Fibroblast of lung (primary cell): Measurements from ENCODE around the gene KMO. TPM values are rescaled to one million over a fixed set of nuclear protein-coding genes. Genes with fewer than 3 reads are reported as not detected.

ENCODE experiments used
- DNase-seq, 2 donors: peaks; one replicate each; pipeline versions ENCODE4 v3.0.0 to v3.0.0-alpha.2; 2010; ENCODE audit warnings: low read depth in 2 of 2
- H2AFZ ChIP-seq: 2 replicates; pipeline ENCODE4 v1.5.1; 2012; ENCODE audit warnings: low read length, control low read depth, inconsistent platforms
- H3K27ac ChIP-seq: 2 replicates; pipeline ENCODE4 v1.5.1; 2011; ENCODE audit warnings: low read length, control low read depth; ENCODE audit not compliant: insufficient read depth
- H3K27me3 ChIP-seq: 2 replicates; pipeline ENCODE4 v1.5.1; 2011; ENCODE audit warnings: mild to moderate bottlenecking, low read length; ENCODE audit not compliant: control insufficient read depth, insufficient read depth
- H3K36me3 ChIP-seq: 2 replicates; pipeline ENCODE4 v1.5.1; 2011; ENCODE audit warnings: low read length; ENCODE audit not compliant: control insufficient read depth, insufficient read depth
- H3K4me1 ChIP-seq: 2 replicates; pipeline ENCODE4 v1.5.1; 2011; ENCODE audit warnings: low read length; ENCODE audit not compliant: control insufficient read depth, insufficient read depth; ENCODE audit errors: extremely low read depth
- H3K4me2 ChIP-seq: 2 replicates; pipeline ENCODE4 v1.5.1; 2011; ENCODE audit warnings: low read length, control low read depth; ENCODE audit not compliant: insufficient read depth; ENCODE audit errors: extremely low read depth
- H3K4me3 ChIP-seq, 4 experiments: fragments of 200-600 bp in 1 of 4; sonication (generic) in 1 of 4; replicated peaks in 1 of 4; 2 replicates each; pipeline ENCODE4 v1.5.1; 2011 to 2016; ENCODE audit warnings: low read length in 4 of 4, low read depth in 3 of 4, mild to moderate bottlenecking in 3 of 4, control low read depth in 2 of 4, inconsistent platforms in 1 of 4, mixed read lengths in 1 of 4; ENCODE audit not compliant: insufficient read depth in 1 of 4; ENCODE audit errors: control extremely low read depth in 1 of 4
- H3K79me2 ChIP-seq: 2 replicates; pipeline ENCODE4 v1.5.1; 2012; ENCODE audit warnings: mild to moderate bottlenecking, low read length, inconsistent platforms; ENCODE audit not compliant: control insufficient read depth, insufficient read depth
- H3K9ac ChIP-seq: 2 replicates; pipeline ENCODE4 v1.5.1; 2011; ENCODE audit warnings: mild to moderate bottlenecking, low read length, control low read depth; ENCODE audit not compliant: insufficient read depth
- H3K9me3 ChIP-seq: 2 replicates; pipeline ENCODE4 v1.5.1; 2012; ENCODE audit warnings: low read depth, low read length; ENCODE audit not compliant: control insufficient read depth, insufficient read depth
- H4K20me1 ChIP-seq: 2 replicates; pipeline ENCODE4 v1.5.1; 2011; ENCODE audit warnings: low read length; ENCODE audit not compliant: control insufficient read depth, insufficient read depth; ENCODE audit errors: extremely low read depth
- EZH2 ChIP-seq: IDR thresholded peaks from 2 replicates; pipeline ENCODE4 v1.5.1; 2012; ENCODE audit warnings: low read length, control low read depth, mild to moderate bottlenecking; ENCODE audit errors: missing control alignments
- polyA plus RNA-seq, 2 donors: library from polyadenylated mRNA; depleted of rRNA in 1 of 2; stranded (reverse) in 1 of 2; unstranded in 1 of 2; fragments of >200 nt; gene quantifications; 2 replicates each; pipeline ENCODE4 v1.2.1, GENCODE V29; 2011 to 2012; ENCODE audit warnings: missing spikeins in 1 of 2
- total RNA-seq: library from RNA; depleted of rRNA; stranded (reverse); fragments of >200 nt; gene quantifications from 2 replicates; pipeline ENCODE4 v1.2.1, GENCODE V29; 2014
- TF ChIP-seq, protein P1 (sequence below), 2 donors: IDR thresholded peaks in 1 of 2; conservative IDR thresholded peaks in 1 of 2; 1 replicate in 1 of 2; 2 replicates in 1 of 2; pipeline ENCODE4 v1.5.1; 2011 to 2012; ENCODE audit warnings: low read length in 2 of 2, control low read depth in 1 of 2, inconsistent platforms in 1 of 2, low read depth in 1 of 2, mild to moderate bottlenecking in 1 of 2

The KMO gene
- total and polyA plus RNA-seq, 2 donors (not counting 1 experiment from before 2014, with no cell fraction given) = 0.07 TPM; not detected in 1

GRCh38 chr1:241560849-241561187 lies 28.6 kb downstream of the KMO start:
- Histone ChIP-seq H3K4me1 (no peaks in the 10 kb centered on the region), H3K27me3 (no peaks in the 10 kb centered on the region), H3K9me3 (no peaks in the 10 kb centered on the region), H3K4me3 (no peak overlapping the region), H2AFZ (no peak overlapping the region), H3K27ac (no peak overlapping the region), H3K9ac (no peak overlapping the region), H3K4me2 (no peak overlapping the region), H3K79me2 (no peaks in the 10 kb centered on the region), H4K20me1 (no peaks in the 10 kb centered on the region), H3K36me3 (no peaks in the 10 kb centered on the region)
- no peak for TF ChIP-seq EZH2
- TF ChIP-seq, protein P1, sequence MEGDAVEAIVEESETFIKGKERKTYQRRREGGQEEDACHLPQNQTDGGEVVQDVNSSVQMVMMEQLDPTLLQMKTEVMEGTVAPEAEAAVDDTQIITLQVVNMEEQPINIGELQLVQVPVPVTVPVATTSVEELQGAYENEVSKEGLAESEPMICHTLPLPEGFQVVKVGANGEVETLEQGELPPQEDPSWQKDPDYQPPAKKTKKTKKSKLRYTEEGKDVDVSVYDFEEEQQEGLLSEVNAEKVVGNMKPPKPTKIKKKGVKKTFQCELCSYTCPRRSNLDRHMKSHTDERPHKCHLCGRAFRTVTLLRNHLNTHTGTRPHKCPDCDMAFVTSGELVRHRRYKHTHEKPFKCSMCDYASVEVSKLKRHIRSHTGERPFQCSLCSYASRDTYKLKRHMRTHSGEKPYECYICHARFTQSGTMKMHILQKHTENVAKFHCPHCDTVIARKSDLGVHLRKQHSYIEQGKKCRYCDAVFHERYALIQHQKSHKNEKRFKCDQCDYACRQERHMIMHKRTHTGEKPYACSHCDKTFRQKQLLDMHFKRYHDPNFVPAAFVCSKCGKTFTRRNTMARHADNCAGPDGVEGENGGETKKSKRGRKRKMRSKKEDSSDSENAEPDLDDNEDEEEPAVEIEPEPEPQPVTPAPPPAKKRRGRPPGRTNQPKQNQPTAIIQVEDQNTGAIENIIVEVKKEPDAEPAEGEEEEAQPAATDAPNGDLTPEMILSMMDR (conservative IDR thresholded peaks at IDR 0.05 in 1 of 2, IDR thresholded peaks at IDR 0.05 in 1 of 2; ENCODE audit: low read depth in 1 of 2, low read length in 2 of 2) = no peak
- no peak for DNase-seq

DNA sequence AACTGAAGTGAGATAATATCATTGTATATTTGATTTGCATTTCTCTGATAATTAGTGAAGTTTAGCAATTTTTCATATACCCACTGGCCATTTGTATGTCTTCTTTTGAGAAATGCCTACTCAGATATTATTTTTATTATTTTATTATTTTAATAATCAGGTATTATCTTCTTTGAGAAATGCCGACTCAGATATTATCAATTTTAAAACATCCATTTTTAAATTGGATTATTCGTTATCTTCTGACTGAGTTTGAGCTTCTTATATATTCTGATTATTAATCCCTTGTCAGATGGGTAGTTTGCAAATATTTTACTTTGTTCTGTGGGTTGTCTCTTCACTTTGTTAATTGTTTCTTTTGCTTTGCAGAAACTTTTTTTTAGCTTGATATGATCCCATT lies 37.7 kb downstream of the KMO start:
- Histone ChIP-seq H3K9me3 (no peaks in the 10 kb centered on the region), H3K4me2 (no peak overlapping the region), H3K27me3 (no peaks in the 10 kb centered on the region), H3K4me3 (no peak overlapping the region), H2AFZ (no peak overlapping the region), H3K27ac (no peak overlapping the region), H3K4me1 (no peaks in the 10 kb centered on the region), H3K36me3 (no peaks in the 10 kb centered on the region), H3K9ac (no peak overlapping the region), H4K20me1 (no peaks in the 10 kb centered on the region), H3K79me2 (no peaks in the 10 kb centered on the region)
- no peak for DNase-seq
- TF ChIP-seq, protein P1 (conservative IDR thresholded peaks at IDR 0.05 in 1 of 2, IDR thresholded peaks at IDR 0.05 in 1 of 2; ENCODE audit: low read depth in 1 of 2, low read length in 2 of 2) = no peak
- TF ChIP-seq EZH2 = no peak

DNA sequence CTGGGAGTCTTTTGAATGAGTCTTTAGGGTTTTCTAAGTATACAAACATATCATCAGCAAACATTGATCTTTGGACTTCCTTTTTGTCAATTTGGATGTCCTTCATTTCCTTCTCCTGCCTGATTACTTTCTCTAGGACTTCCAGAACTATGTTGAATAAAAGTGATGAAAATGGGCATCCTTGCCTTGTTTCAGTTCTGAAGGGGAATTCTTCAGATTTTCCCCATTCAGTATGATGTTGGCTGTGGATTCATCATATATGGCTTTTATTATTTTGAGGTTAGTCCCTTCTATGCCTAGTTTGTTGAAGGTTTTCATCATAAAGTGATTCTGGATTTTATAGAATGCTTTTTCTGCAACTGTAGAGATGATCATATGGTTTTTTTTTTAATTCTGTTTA lies 42.0 kb downstream of the KMO start:
- H4K20me1 ChIP-seq = no peaks in the 10 kb centered on the region
- H3K27me3 ChIP-seq = no peaks in the 10 kb centered on the region
- no peak overlapping the region for H3K27ac ChIP-seq
- no peaks in the 10 kb centered on the region for H3K4me1 ChIP-seq
- DNase-seq = no peak
- H3K79me2 ChIP-seq = no peaks in the 10 kb centered on the region
- no peak overlapping the region for H3K9ac ChIP-seq
- TF ChIP-seq, protein P1 (conservative IDR thresholded peaks at IDR 0.05 in 1 of 2, IDR thresholded peaks at IDR 0.05 in 1 of 2; ENCODE audit: low read depth in 1 of 2, low read length in 2 of 2) = no peak
- TF ChIP-seq EZH2 = no peak
- H3K9me3 ChIP-seq = no peaks in the 10 kb centered on the region
- no peak overlapping the region for H3K4me2 ChIP-seq
- H3K4me3 ChIP-seq = no peak overlapping the region
- no peak overlapping the region for H2AFZ ChIP-seq
- no peaks in the 10 kb centered on the region for H3K36me3 ChIP-seq
